NCI-H2107 (cell line): ENCODE data around the gene ALOX5AP.

Source experiments
- DNase-seq: peaks from one replicate; lab custom pipeline; 2025; lab: John Stamatoyannopoulos, UW

The ALOX5AP gene

GRCh38 chr13:30762643-30763042 is 27.3 kb downstream of the ALOX5AP start:
- no peak for DNase-seq

- DNase-seq, result no peak
These were observed 28.6 kb downstream of the ALOX5AP start for GRCh38 chr13:30763786-30764413.

GRCh38 chr13:30766231-30766630 is 30.9 kb downstream of the ALOX5AP start:
- no peak for DNase-seq

GRCh38 chr13:30770929-30771328 is 35.6 kb downstream of the ALOX5AP start:
- DNase-seq, result no peak

- no peak for DNase-seq
These were observed 38.2 kb downstream of the ALOX5AP start for GRCh38 chr13:30773561-30773960.

- DNase-seq, result no peak
These were observed 38.9 kb downstream of the ALOX5AP start for GRCh38 chr13:30774214-30774730.

- no peak for DNase-seq
These were observed 41.3 kb downstream of the ALOX5AP start for GRCh38 chr13:30776661-30777060.

- DNase-seq, result no peak
These were observed 43.7 kb downstream of the ALOX5AP start for GRCh38 chr13:30779016-30779415.

- DNase-seq, result no peak
These were observed 44.3 kb downstream of the ALOX5AP start for GRCh38 chr13:30779608-30780007.

- no peak for DNase-seq
These were observed 45.1 kb downstream of the ALOX5AP start for GRCh38 chr13:30780338-30780981.

- no peak for DNase-seq
These were observed 50.0 kb downstream of the ALOX5AP start for GRCh38 chr13:30785191-30785850.

- no peak for DNase-seq
These were observed 51.3 kb downstream of the ALOX5AP start for GRCh38 chr13:30786648-30787047.

GRCh38 chr13:30787738-30788525 is 52.6 kb downstream of the ALOX5AP start:
- no peak for DNase-seq

- no peak for DNase-seq
These were observed 54.0 kb downstream of the ALOX5AP start for GRCh38 chr13:30789166-30789862.

- no peak for DNase-seq
These were observed 55.2 kb downstream of the ALOX5AP start for GRCh38 chr13:30790592-30790991.

- no peak for DNase-seq
These were observed 56.1 kb downstream of the ALOX5AP start for GRCh38 chr13:30791354-30792001.

GRCh38 chr13:30792285-30793000 is 57.1 kb downstream of the ALOX5AP start:
- no peak for DNase-seq

- no peak for DNase-seq
These were observed 60.8 kb downstream of the ALOX5AP start for GRCh38 chr13:30796132-30796572.

- no peak for DNase-seq
These were observed 61.6 kb downstream of the ALOX5AP start for GRCh38 chr13:30796631-30797601.
